IMR-90 (cell line): Measurements from ENCODE around the gene PRSS12. TPM values are rescaled to one million over a fixed set of nuclear protein-coding genes. Genes with fewer than 3 reads are reported as not detected.

Source experiments
- ATAC-seq: fragments of 200-7000 bp; cut with Tn5 transposase; 2 replicates; pipeline ENCODE4 v1.9.1; 2020; ENCODE audit warnings: low read depth, mild to moderate bottlenecking, moderate library complexity
- BruUV-seq: library from RNA; stranded (reverse); fragments of 400-500 nt; replicated peaks from 2 replicates; lab custom pipeline; 2021; lab: Mats Ljungman, UMichigan
- CTCF ChIA-PET: fragments of 300-600 bp; formaldehyde crosslinking; extraction: SDS; loops from one replicate; lab custom pipeline; 2021; ENCODE audit warnings: antibody characterized with exemption; lab: Yijun Ruan, JAX
- POLR2A ChIA-PET: fragments of 300-600 bp; sonication (Branson Sonifier 250); formaldehyde crosslinking; loops from one replicate; lab custom pipeline; 2022; ENCODE audit warnings: antibody characterized with exemption; ENCODE audit not compliant: unreplicated experiment; lab: Charles Lee
- DNase-seq: peaks from one replicate; pipeline ENCODE4 v3.0.0; 2013
- H2AFZ ChIP-seq: replicated peaks from 2 replicates; pipeline ENCODE3; 2013; ENCODE audit warnings: low read length, mild to moderate bottlenecking; ENCODE audit not compliant: poor library complexity
- H2AK5ac ChIP-seq: 2 replicates; pipeline ENCODE4 v1.6.1; 2013; ENCODE audit warnings: low read depth, low read length, inconsistent platforms
- H2AK9ac ChIP-seq: replicated peaks from 2 replicates; pipeline ENCODE3; 2013; ENCODE audit warnings: mild to moderate bottlenecking, low read depth, low read length, moderate library complexity; ENCODE audit not compliant: poor library complexity
- H2BK120ac ChIP-seq: 2 replicates; pipeline ENCODE4 v1.6.1; 2013; ENCODE audit warnings: low read depth, low read length, inconsistent platforms
- H2BK15ac ChIP-seq: 3 replicates; pipeline ENCODE4 v1.6.1; 2013; ENCODE audit warnings: low read depth, low read length, inconsistent platforms
- H2BK20ac ChIP-seq: 2 replicates; pipeline ENCODE4 v1.6.1; 2013; ENCODE audit warnings: low read depth, mild to moderate bottlenecking, inconsistent platforms, low read length, moderate library complexity
- H2BK5ac ChIP-seq: 2 replicates; pipeline ENCODE4 v1.6.1; 2013; ENCODE audit warnings: mild to moderate bottlenecking, low read depth, low read length, inconsistent platforms; ENCODE audit not compliant: poor library complexity, severe bottlenecking
- H3K14ac ChIP-seq: replicated peaks from 2 replicates; pipeline ENCODE4 v1.6.1; 2013; ENCODE audit warnings: low read depth, low read length, inconsistent platforms
- H3K18ac ChIP-seq: 2 replicates; pipeline ENCODE4 v1.6.1; 2013; ENCODE audit warnings: low read depth, low read length, control low read depth
- H3K23ac ChIP-seq: 2 replicates; pipeline ENCODE4 v1.6.1; 2013; ENCODE audit warnings: low read depth, low read length, inconsistent platforms
- H3K27ac ChIP-seq: 2 replicates; pipeline ENCODE4 v1.5.1; 2013; ENCODE audit warnings: mild to moderate bottlenecking, control low read depth, low read length; ENCODE audit not compliant: insufficient read depth
- H3K27me3 ChIP-seq: 2 replicates; pipeline ENCODE4 v1.6.1; 2013; ENCODE audit warnings: low read length; ENCODE audit not compliant: control insufficient read depth, insufficient read depth
- H3K36me3 ChIP-seq: 2 replicates; pipeline ENCODE4 v1.6.1; 2013; ENCODE audit warnings: low read length, mixed read lengths; ENCODE audit not compliant: control insufficient read depth, insufficient read depth
- H3K4ac ChIP-seq: 2 replicates; pipeline ENCODE4 v1.6.1; 2013; ENCODE audit warnings: low read depth, low read length, inconsistent platforms
- H3K4me1 ChIP-seq: 2 replicates; pipeline ENCODE4 v1.6.1; 2013; ENCODE audit warnings: low read length, mixed read lengths; ENCODE audit not compliant: control insufficient read depth, insufficient read depth
- H3K4me2 ChIP-seq: 2 replicates; pipeline ENCODE4 v1.6.1; 2013; ENCODE audit warnings: low read depth, mild to moderate bottlenecking, control low read depth, low read length, moderate library complexity
- H3K4me3 ChIP-seq: 2 replicates; pipeline ENCODE4 v1.5.1; 2013; ENCODE audit warnings: low read depth, mild to moderate bottlenecking, control low read depth, low read length, moderate library complexity; ENCODE audit not compliant: insufficient read depth
- H3K56ac ChIP-seq: 2 replicates; pipeline ENCODE4 v1.6.1; 2013; ENCODE audit warnings: low read length, inconsistent platforms; ENCODE audit not compliant: insufficient read depth; ENCODE audit errors: extremely low read depth
- H3K79me1 ChIP-seq, 2 experiments: 2 replicates each; pipeline ENCODE4 v1.6.1; 2013; ENCODE audit warnings: low read length in 2 of 2, inconsistent platforms in 1 of 2, low read depth in 1 of 2
- H3K9ac ChIP-seq: 2 replicates; pipeline ENCODE4 v1.6.1; 2013; ENCODE audit warnings: low read depth, low read length, control low read depth
- H3K9me1 ChIP-seq: 2 replicates; pipeline ENCODE4 v1.6.1; 2013; ENCODE audit warnings: low read length, inconsistent platforms; ENCODE audit not compliant: insufficient read depth
- H3K9me3 ChIP-seq: 2 replicates; pipeline ENCODE4 v1.6.1; 2013; ENCODE audit warnings: low read length; ENCODE audit not compliant: control insufficient read depth, insufficient read depth
- H4K20me1 ChIP-seq: 2 replicates; pipeline ENCODE4 v1.6.1; 2013; ENCODE audit warnings: low read length, inconsistent platforms; ENCODE audit not compliant: insufficient read depth
- H4K5ac ChIP-seq: 2 replicates; pipeline ENCODE4 v1.6.1; 2013; ENCODE audit warnings: mild to moderate bottlenecking, low read depth, low read length, control low read depth
- H4K8ac ChIP-seq, 2 experiments: 2 replicates each; pipeline ENCODE4 v1.6.1; 2013; ENCODE audit warnings: low read depth in 2 of 2, low read length in 2 of 2, control low read depth in 1 of 2, inconsistent platforms in 1 of 2
- H4K91ac ChIP-seq: 2 replicates; pipeline ENCODE4 v1.6.1; 2013; ENCODE audit warnings: low read depth, low read length, inconsistent platforms; ENCODE audit not compliant: insufficient read depth
- BHLHE40 ChIP-seq: fragments of 150-350 bp; IDR thresholded peaks from 2 replicates; pipeline ENCODE4 v1.6.1; 2016; ENCODE audit warnings: mild to moderate bottlenecking, low read depth, low read length
- MAZ ChIP-seq: IDR thresholded peaks from 2 replicates; pipeline ENCODE4 v1.6.1; 2012; ENCODE audit warnings: low read depth, mild to moderate bottlenecking, low read length, improper control_type of control experiment, moderate library complexity, borderline replicate concordance
- NFE2L2 ChIP-seq: fragments of 150-350 bp; IDR thresholded peaks from 2 replicates; pipeline ENCODE4 v1.6.1; 2016; ENCODE audit warnings: low read depth, mild to moderate bottlenecking, low read length
- POLR2A ChIP-seq: IDR thresholded peaks from 2 replicates; pipeline ENCODE4 v1.6.1; 2012; ENCODE audit warnings: mild to moderate bottlenecking, low read depth, low read length
- SMC3 ChIP-seq: fragments of 150-350 bp; IDR thresholded peaks from 2 replicates; pipeline ENCODE4 v1.6.1; 2016; ENCODE audit warnings: low read depth, mild to moderate bottlenecking, antibody characterized with exemption, low read length, moderate library complexity
- WGBS, 2 experiments: methylation state at CpG; one replicate each; pipeline versions ENCODE4 v1.1.5 to v1.1.7; 2013; ENCODE audit warnings: missing lambda C conversion rate in 2 of 2; ENCODE audit not compliant: insufficient read length in 1 of 2; ENCODE audit errors: extremely low coverage in 2 of 2; 5-methylcytosine and 5-hydroxymethylcytosine counted together
- dilution Hi-C: fragments of 300-500 bp; cut with HindIII; formaldehyde crosslinking; loops from one replicate; pipeline ENCODE4 v1.14.3; 2018; ENCODE audit warnings: low sequenced_read_pairs; ENCODE audit not compliant: unreplicated experiment
- in situ Hi-C: fragments of 300-500 bp; cut with MboI; formaldehyde crosslinking; loops from 3 replicates; pipeline ENCODE4 v1.14.3; 2019; ENCODE audit warnings: low sequenced_read_pairs, inconsistent platforms, mixed read lengths
- intact Hi-C: fragments of 100-400 bp; cut with micrococcal nuclease; formaldehyde crosslinking; loops from 2 replicates; pipeline ENCODE4 v1.10.0; 2022
- polyA plus RNA-seq, 3 experiments: library from polyadenylated mRNA; depleted of rRNA; stranded (reverse); fragments of >200 nt; gene quantifications; 2 replicates each; pipeline ENCODE4 v1.2.3, GENCODE V29; 2012; ENCODE audit warnings: low replicate concordance in 1 of 3
- total RNA-seq: library from RNA; depleted of rRNA; stranded (reverse); fragments of >200 nt; gene quantifications from 2 replicates; pipeline ENCODE4 v1.2.3, GENCODE V29; 2012
- TF ChIP-seq, protein P1 (sequence below): conservative IDR thresholded peaks from 2 replicates; pipeline ENCODE4 v1.5.1; 2012; ENCODE audit warnings: mild to moderate bottlenecking, low read depth, low read length, improper control_type of control experiment

Gene PRSS12
- total and polyA plus RNA-seq, 2 of the 4 experiments (the other 2 are of a cell fraction), result 51.1 to 71.5 TPM

DNA sequence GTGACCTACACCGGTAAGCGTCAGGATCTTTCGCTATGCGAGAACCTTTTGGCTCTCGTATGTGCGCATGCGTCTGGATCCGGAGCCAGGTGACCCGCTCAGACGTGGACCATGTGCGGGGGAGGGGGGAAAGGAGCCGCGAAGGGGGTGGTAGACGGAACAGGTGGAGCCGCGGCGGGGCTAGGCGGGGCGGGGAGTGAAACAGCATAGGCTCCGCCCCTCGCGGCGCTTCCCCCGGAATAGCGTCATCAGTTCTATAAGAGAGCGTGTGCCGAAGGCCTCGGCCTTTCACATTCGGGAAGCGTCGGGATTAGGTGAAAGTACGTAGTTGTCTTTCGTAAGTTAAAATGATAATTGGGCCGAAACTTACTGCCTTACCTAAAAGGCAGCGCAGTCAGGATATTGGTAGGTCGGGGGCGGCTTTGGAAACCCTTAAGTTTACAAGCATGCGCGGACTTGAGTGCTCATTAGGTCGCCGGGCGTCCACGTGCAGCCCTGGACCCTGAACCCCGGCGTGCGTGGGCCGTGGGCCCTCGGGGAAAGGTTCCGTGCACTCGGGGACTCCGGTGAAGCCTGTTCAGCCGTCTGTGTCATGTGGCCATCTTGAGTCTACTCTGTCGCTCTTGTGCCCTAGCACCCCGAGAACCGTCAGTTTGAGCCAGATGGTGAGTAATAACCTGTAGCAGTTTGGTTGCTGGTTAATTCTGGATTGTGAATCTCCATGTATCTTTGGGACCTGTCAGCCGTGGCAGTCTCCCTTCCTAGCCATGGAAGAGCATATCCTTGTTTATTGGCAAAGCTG lies 74.1 kb downstream of the PRSS12 start (continued):
- TF ChIP-seq SMC3, result no peak
- no peak for TF ChIP-seq NFE2L2
- no peak for TF ChIP-seq BHLHE40
- peak; percentile 98 for TF ChIP-seq POLR2A

DNA sequence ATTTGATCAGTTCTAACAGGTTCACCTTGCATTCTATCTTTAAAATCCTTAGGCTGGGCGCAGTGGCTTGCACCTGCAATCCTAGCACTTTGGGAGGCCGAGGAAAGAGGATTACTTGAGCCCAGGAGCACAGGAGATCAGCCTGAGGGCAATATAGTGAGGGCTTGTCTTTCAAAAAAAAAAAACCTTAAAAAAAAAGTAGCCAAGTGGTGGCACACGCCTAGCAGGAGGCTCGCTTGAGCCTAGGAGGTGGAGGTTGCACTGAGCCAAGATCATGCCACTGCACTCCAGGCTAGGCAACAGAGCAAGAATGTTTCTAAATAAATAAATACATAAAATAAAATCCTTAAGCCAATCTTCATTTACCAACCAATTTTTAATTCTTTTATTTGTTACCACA lies 75.6 kb downstream of the PRSS12 start:
- DNase-seq, result no peak
- ChIA-PET CTCF (no interaction called here), POLR2A (no interaction called here)
- no CpG with 5 or more reads among the region's 4 CpGs for WGBS, 2 experiments
- H4K5ac ChIP-seq, result no peak overlapping the region
- TF ChIP-seq MAZ (no peak), POLR2A (no peak)
- TF ChIP-seq, protein P1, sequence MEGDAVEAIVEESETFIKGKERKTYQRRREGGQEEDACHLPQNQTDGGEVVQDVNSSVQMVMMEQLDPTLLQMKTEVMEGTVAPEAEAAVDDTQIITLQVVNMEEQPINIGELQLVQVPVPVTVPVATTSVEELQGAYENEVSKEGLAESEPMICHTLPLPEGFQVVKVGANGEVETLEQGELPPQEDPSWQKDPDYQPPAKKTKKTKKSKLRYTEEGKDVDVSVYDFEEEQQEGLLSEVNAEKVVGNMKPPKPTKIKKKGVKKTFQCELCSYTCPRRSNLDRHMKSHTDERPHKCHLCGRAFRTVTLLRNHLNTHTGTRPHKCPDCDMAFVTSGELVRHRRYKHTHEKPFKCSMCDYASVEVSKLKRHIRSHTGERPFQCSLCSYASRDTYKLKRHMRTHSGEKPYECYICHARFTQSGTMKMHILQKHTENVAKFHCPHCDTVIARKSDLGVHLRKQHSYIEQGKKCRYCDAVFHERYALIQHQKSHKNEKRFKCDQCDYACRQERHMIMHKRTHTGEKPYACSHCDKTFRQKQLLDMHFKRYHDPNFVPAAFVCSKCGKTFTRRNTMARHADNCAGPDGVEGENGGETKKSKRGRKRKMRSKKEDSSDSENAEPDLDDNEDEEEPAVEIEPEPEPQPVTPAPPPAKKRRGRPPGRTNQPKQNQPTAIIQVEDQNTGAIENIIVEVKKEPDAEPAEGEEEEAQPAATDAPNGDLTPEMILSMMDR, result no peak
- H3K79me1 ChIP-seq, result peaks cover 11 to 16% of the 10 kb centered on the region in 2 experiments; a peak in 3 of 4 replicates
- no peak overlapping the region for H3K4me3 ChIP-seq
- no peak for ATAC-seq
- peaks cover 6% of the 10 kb centered on the region for H3K4me1 ChIP-seq
- H4K8ac ChIP-seq, result no peak overlapping the region
- no peaks in the 10 kb centered on the region for H3K9me1 ChIP-seq
- H3K36me3 ChIP-seq, result peaks cover 7% of the 10 kb centered on the region
- H2BK20ac ChIP-seq, result no peak overlapping the region
- intact Hi-C loops, result no loop called here
- no peak overlapping the region for H2BK15ac ChIP-seq
- H2AK5ac ChIP-seq, result no peak overlapping the region
- H2AFZ ChIP-seq, result no peak overlapping the region
- no peak overlapping the region for H3K56ac ChIP-seq
- H4K20me1 ChIP-seq, result peaks cover 14% of the 10 kb centered on the region; the same call in 1 of the 2 replicates
- no peak overlapping the region for H2AK9ac ChIP-seq
- H3K14ac ChIP-seq, result no peak overlapping the region
- H3K27me3 ChIP-seq, result peaks cover 2% of the 10 kb centered on the region; the same call in 1 of the 2 replicates
- no peak overlapping the region for H2BK120ac ChIP-seq
- H3K23ac ChIP-seq, result no peak overlapping the region
- BruUV-seq, result no TSS peak
- no peak overlapping the region for H3K27ac ChIP-seq
- H2BK5ac ChIP-seq, result no peak overlapping the region
- no peak overlapping the region for H3K9ac ChIP-seq
- no peak overlapping the region for H3K18ac ChIP-seq
- no peaks in the 10 kb centered on the region for H3K9me3 ChIP-seq
- dilution Hi-C loops, result no loop called here
- in situ Hi-C loops, result loop anchor here (25.0 kb wide), 1 partner anchor 235 kb away; no protein-coding TSS in a partner anchor
- no peak overlapping the region for H3K4me2 ChIP-seq
- no peak overlapping the region for H4K91ac ChIP-seq
- H3K4ac ChIP-seq, result no peak overlapping the region
